Activated T-helper 9 cell treated with anti-CD3 and anti-CD28 coated beads, Interleukin-2, amount 50 U/mL, for 16 hours (primary cell): Measurements from ENCODE around the gene TPSG1.
"Not testable (repeated sequence)": the region's sequence is repeated elsewhere in the genome, so short reads cannot be mapped to it uniquely, and the experiment has no call there.

ENCODE experiments used
- DNase-seq: peaks from one replicate; pipeline ENCODE4 v3.0.0-alpha.2; 2020; ENCODE audit warnings: low read depth

TPSG1 gene

DNA sequence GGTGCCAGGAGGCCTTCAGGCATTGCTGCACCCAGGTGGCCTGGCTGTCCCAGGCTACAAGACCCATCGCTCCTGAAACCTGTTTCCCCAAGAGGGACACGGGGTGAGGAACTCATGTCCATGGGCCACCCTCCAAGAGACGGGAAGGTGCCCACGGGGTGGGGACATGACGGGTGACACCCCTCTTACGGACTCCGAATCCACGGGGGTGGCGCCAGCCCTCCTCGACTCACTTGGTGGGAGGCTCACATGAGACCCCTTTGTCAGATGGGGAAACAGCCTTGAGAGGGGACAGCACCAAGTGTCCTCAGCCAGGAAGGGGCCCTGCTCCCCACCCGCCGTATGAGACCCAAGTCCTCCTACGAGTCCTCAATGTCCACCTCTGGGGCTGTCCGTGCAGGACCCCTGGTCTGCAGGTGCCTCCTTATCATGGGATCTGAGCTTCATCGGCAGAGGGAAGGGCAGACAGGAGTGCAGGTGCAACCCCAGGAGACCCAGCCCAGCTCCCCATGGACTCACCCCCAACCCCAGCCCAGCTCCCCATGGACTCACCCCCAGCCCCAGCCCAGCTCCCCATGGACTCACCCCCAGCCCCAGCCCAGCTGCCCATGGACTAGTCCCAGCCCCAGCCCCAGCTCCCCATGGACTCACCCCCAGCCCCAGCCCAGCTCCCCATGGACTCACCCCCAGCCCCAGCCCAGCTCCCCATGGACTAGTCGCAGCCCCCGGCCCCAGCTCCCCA, 5.6 kb upstream of the TPSG1 start:
- not testable (repeated sequence) for DNase-seq

DNA sequence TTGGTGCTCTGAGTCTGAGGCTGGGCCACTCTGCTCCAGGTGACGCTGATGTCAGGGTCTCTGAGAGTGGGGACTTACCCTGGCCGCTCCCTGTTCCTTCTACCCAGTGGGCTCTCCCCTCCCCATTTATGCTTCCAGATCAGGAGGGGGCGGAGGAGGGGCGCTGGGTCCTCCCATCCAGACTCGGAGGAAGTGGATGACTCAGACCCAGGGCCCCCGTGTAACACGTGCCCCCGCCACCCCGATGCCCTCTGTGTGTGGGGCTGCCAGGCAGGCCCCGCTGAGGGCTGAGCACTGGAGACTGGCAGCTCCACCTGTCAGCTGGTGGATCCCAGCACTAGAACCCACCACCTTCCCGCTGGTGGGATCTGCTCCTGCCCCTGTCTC, 5.0 kb upstream of the TPSG1 start, which contains the start of gene TPSB2:
Gene TPSB2, minus strand, starts transcription at position 101 of the 387 bp plus-strand sequence. CDS start 233 bp downstream, outside the sequence.
- not testable (repeated sequence) for DNase-seq

DNA sequence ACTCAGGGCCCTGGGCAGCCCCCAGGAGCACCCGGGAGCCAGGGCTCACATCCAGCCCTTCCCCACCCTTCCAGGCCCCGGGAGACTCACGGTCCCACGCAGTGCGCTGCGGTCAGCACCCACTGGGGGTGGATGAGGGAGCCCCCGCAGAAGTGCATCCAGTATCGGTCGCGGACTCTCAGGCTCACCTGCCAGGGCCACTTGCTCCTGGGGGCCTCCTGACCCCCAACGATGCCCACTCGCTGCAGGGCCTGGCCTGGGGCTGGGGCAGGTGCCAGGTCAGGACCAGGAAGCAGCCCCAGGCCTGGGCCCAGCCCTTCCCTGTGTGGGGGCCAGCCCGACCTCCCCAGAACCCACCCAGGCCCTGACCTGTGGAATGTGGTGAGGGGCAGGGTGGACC, 4.4 kb upstream of the TPSG1 start:
- not testable (repeated sequence) for DNase-seq

DNA sequence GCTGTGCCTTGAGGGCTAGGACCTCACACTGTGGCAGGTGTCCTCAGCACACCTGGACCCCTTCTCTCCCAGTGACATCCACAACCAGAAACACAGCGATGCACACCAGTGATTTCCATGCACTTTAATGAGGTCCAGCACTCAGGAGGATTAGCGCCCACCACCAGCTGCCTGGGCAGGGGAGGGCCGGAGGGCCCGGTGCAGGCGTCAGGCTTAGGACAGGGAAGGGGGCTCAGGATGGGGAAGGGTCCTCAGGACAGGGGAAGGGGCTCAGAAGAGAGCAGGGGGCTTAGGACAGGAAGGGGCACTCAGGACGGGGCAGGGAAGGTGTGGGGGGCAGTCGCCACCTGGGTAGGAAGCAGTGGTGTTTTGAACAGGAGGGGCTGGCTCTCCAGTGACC, 3.2 kb upstream of the TPSG1 start:
- DNase-seq: not testable (repeated sequence)

DNA sequence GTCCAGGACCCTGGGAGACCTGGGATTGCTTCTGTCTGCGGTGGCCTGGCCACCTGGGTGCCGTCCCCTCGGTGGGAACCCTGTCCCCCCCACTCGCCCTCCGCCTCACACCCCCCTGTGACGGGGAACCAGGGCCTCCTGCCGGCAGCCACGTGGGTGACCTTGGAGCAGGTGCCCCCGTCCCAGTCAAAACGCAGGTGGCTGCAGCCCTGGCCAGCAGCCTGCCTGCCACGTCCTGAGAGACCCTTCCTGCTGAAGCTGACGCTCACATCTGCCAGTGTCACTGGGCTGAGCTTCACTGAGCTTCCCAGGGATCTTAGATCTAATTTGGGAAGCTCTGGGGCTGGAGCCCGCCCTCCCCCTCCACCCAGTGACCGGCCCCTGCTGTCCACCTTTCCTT, 1.6 kb upstream of the TPSG1 start:
- DNase-seq: not testable (repeated sequence)

DNA sequence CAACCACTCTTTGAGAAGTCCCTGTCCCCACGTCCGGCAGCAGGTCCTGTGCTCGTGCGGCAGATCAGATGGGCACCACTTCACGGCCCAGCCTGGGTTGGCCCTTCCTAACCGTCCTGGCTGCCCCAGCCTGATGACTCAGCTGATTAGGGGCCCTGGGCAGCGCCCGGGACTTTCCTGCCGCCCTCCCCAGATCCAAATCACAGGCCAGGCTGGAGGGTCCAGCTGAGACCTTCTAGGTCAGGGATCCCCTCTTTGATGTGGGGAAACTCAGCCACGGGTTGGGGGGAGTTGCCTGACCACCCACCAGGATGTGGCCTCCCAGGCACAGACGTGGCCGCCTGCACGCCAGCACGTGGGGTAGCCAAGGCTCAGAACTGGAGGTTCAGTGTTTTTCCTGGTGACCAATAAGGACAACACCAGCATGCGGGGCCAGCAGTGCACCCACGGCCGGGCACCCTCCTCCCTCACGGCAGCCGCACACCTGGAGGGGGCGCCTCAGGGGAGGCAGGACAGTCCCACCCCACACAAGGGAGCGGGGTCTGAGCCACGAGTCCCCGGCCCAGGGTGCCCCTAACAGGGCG, 752 bp upstream of the TPSG1 start:
- DNase-seq: not testable (repeated sequence)

DNA sequence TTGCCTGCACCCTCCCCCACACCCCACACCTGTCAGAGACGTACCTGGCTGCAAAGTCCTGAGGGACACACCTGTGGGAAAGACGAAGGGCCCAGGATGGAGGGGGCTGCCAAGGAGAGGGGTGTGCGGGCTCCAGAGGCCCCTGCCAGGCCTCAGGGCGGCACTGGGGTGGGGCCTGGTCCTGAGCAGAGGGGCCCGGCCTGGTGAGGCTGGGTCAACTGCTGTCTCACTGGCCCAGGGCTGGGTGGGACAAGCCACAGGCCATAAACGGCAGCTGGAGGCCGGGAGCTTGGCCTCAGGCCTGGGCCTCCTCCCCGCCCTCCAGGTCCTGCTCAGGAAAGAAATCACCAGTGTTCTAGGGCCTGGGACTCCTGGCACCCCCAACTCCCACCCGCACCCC, 510 bp downstream of the TPSG1 start:
- DNase-seq: no peak

DNA sequence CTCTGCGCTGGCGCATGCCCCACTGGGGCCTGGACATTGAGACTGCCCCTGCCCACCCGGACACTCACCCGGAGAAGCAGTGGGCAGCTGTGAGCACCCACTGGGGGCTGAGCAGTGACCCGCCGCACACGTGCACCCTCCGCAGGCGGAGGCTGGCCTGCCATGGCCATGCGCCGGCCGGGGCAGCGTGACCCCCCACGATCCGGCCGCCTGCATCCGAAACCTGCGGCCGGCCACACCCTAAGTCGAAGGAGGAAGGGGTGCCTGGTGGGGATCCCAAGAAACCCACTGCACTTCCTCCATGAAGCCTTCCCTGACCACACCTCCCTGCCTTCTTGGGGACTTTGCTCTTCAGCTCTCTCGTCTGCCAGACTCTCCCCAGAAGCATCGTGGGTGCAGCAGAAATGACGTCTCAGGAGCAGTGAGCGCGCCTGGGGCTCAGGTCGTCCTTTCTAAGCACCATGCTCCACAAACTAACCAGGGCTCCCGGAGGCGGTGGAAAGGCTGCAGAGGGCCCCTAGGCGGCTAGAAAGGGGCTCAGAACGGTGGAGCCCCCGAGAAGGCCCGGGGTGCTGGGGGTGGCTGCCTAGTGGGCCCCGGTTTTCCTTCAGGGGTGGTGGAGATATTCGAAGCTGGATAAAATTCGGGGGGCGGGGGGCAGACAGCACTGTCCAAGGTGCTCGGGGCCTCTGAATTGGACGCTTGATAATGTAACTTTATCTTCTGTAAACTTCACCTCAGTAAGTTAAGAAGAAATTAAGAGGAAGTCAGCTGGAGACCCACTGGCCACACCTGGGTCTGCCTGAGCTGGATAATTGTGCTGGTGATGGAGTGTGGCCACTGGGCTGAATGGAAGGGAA, 1.5 kb downstream of the TPSG1 start:
- DNase-seq: no peak

DNA sequence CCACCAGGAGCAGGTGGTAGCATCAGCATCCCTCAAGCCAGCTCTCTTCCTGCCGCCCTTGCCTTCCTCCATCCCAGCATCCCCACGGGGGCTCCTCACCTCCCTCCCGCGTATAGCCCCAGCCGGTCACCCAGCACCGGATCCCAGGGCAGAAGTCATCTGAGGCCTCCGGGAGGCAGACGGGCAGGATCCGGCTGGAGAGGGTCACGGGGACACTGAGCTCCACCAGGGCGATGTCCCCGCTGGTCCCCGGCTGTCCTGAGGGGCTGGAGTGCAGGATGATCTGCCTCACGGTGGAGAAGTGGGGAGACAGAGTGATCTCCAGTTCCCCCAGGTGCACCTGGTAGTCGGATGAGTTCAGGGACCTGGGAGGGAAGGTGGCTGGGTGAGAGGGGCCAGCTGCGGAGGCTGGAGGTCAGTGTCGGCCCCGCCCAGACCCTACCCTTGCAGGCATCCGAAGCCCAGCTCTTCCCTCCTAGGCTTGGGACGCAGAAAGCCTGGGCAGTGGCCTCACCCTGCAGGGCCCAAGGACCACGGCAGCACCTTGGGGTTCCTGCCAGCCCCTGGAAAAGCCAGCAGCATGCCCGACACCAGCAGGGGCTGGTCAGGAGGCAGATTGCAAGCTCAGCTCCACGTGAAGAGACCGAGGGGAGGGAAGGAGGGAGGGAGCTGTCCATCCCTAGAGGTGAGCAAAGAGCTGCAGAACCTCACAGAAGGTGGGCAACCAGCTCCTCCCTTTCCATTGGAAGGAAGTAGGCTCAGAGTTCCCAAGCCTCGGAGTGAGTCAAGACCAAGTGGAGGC, 2.3 kb downstream of the TPSG1 start:
- DNase-seq: no peak

DNA sequence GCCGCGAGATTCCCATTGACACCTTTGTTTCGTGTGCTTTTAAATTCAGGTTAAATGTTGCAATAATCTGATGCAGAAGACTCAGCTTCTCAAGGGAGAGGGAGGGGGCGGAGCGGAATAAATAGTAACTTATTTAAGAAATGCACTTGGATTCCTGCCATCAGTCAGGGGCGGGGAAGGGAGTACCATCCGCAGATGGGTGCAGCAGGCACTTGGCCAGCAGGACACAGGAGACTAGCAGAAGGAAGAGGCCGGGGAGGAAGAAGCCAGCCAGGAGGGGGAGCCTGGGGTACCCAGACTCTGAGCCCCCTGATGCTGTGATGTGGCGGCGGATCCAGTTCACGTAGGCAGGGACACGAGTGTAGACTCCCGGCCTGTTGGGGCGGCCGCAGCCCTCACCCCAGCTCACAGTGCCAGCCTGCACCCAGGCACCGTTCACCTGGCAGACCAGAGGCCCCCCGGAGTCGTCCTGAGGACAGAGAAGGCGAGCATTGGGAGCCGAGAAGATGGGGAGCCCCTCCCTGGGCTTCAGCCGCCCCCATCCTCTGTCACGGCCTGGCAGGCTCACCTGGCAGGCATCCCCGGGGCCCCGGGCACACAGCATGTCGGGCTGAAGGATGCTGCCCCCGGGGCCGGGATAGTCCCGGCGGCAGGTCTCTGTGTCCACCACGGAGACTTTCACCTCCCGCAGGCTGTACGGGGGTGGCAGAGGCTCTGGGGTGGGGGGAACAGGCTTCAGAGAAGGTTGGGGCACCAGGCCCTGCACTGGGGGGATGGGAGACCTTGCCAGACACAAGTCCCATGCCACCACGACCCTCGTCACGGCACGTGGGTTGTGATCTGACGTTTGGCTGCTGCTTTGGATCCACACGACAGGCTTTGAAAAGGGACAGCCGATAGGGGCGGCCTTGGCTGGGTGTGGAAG, 3.2 kb downstream of the TPSG1 start:
- no peak for DNase-seq

DNA sequence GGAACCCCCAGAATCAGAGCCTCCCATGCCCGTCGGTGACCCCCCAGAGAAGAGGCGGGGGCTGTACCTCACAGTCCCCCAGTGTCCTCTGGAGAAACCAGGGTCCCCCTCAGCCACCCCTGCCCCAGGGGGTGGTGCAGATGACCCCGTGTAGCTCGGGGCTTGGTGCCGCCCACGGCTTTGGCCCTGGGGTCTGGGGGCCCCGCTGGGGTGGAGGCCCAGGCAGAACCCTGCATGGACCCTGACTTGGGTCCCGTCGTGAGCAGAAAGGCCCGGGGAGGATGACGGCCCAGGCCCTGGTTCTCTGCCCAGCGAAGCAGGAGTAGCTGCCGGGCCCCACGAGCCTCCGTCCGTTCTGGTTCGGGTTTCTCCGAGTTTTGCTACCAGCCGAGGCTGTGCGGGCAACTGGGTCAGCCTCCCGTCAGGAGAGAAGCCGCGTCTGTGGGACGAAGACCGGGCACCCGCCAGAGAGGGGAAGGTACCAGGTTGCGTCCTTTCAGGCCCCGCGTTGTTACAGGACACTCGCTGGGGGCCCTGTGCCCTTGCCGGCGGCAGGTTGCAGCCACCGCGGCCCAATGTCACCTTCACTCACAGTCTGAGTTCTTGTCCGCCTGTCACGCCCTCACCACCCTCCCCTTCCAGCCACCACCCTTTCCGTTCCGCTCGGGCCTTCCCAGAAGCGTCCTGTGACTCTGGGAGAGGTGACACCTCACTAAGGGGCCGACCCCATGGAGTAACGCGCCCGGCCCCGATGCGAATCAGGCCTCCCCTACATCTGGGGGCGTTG, 4.0 kb downstream of the TPSG1 start:
- no peak for DNase-seq

DNA sequence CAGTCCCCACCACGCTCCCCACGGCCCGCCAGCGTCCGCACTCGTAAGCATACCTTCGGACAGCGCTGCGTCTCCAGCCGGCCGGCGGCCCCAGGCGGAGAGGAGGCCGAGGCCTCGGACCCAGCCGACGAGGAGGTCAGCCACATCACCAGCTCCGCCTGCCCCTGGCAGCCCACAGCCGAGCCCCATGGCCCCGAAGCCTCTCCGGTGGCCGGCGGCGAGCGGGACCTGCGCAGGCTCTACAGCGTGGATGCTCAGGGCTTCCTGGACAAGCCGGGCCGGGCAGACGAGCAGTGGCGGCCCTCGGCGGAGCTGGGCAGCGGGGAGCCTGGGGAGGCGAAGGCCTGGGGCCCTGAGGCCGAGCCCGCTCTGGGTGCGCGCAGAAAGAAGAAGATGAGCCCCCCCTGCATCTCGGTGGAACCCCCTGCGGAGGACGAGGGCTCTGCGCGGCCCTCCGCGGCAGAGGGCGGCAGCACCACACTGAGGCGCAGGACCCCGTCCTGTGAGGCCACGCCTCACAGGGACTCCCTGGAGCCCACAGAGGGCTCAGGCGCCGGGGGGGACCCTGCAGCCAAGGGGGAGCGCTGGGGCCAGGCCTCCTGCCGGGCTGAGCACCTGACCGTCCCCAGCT, 4.9 kb downstream of the TPSG1 start:
- DNase-seq: no peak

DNA sequence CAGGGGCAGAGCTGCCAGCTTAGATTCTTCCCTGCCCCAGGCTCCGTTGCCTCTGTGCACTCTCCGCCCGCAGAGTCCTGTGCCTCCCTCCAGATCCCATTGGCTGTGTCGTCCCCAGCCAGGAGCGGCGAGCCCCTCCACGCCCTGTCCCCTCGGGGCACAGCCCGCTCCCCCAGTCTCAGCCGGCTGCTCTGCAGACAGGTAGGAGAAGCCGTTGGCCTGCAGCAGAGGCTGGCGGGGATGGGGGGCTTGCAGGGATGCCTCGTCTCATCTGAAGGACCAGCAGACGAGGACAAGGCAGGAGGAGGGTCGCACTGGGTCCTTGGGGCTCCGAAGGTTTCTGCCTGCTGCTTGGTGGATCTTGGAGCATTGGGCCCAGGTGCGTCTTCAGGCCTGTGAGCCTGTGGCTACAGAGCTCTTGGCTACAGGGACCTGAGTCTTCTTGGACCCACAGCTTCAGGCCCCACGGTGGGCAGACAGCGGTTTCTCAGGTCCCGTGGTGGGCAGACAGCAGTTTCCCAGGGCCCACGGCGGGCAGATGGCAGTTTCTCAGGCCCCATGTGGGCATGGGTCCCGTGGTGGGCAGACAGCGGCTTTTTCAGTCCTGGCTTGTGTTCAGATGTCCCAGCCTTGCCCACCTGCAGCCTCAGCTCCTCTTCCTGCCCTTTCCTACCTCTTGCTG, 6.0 kb downstream of the TPSG1 start:
- DNase-seq: no peak

DNA sequence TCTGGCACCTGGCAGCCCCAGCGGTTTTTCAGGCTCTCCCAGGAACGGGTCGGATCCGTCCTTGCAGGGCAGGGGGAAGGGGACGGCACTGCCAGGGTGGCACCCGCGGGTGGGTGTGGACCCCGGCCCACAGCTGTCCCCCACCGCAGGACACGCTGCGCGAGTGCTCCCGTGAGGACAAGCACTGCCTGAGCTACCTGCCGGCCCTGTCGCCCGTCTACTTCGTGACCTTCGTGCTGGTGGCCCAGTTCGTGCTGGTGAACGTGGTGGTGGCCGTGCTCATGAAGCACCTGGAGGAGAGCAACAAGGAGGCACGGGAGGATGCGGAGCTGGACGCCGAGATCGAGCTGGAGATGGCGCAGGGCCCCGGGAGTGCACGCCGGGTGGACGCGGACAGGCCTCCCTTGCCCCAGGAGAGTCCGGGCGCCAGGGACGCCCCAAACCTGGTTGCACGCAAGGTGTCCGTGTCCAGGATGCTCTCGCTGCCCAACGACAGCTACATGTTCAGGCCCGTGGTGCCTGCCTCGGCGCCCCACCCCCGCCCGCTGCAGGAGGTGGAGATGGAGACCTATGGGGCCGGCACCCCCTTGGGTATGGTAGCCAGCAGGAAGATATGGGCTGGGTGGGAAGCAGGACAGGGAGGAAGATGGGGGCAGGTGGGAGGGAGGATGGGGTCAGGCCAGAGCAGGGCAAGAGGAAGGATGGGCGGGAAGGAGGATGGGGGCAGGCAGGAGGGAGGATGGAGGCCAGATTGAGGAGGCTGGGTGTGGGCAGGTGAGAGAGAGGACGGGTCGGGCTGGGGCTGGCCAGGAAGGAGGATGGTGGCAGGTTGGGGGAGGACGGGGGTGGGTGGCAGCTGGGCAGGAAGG, 6.8 kb downstream of the TPSG1 start:
- DNase-seq: no peak

DNA sequence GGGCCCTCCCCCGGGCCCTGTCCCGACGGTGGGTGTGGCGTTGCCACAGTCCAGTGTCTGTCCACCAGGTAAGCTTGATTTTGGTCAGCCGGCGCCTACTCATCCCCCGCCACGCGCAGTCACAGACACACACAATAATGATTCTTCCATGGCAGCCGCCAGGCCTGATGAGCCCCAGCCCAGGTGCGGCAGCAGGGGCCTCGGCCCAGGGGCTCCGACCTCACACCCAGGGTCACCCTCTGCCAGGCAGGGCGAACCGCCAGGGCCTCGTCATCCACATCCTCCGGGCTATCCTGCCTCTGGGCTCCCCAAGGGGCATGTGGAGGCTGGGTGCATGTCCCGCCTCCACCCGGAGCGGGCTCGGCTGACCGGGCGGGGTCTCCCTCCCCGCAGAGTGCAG, 7.5 kb downstream of the TPSG1 start:
- no peak for DNase-seq

DNA sequence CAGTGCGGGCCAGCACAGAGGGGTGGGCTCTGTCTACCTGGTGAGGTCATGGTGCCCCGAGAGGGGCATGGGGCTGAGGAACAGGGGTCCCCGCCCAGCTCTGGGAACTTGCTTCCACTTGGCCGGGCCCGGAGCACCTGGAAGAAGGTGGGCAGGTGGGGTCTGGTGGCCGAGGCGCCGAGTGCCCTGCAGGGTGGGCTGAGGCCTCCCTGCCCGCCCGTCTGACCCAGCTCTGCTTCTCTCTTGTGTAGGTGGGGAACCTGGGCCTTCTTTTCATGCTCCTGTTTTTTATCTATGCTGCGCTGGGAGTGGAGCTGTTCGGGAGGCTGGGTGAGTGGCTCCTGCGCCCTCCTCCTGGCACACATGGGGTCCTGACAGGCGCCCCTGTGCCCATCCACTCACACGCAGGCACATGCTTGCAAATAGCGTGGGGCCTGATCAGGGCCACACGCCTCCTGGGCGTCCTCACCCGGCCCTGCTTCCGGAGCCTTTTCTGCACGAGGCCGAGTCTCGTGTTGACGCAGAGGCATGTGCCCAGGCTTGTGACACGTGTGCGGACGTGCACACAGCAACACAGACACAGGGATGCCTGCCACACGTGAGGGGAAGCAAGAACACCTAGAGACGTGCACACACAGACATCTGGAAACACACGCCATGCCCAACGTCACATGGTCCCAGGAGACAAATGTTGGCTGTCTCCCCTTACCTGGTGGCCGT, 8.2 kb downstream of the TPSG1 start:
- no peak for DNase-seq

DNA sequence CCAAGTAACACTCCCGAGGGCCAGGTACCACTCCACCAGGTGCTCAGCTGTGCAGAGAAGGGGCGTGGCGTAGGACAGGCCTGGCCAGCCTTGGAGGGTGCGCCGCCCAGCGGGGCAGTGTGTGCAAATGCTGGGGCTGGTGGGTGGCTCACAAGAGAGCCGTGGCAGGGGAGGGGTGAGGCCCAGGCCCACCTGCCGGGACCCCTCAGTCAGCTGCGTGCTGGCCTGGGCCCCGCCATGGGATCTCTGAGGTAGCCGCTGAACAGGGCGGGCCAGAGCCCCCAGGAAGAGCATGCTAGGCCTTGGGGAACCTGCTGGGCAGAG, 8.8 kb downstream of the TPSG1 start:
- DNase-seq: no peak
